ENCODE measurements around the gene ITPR3.

Gene ITPR3

DNA sequence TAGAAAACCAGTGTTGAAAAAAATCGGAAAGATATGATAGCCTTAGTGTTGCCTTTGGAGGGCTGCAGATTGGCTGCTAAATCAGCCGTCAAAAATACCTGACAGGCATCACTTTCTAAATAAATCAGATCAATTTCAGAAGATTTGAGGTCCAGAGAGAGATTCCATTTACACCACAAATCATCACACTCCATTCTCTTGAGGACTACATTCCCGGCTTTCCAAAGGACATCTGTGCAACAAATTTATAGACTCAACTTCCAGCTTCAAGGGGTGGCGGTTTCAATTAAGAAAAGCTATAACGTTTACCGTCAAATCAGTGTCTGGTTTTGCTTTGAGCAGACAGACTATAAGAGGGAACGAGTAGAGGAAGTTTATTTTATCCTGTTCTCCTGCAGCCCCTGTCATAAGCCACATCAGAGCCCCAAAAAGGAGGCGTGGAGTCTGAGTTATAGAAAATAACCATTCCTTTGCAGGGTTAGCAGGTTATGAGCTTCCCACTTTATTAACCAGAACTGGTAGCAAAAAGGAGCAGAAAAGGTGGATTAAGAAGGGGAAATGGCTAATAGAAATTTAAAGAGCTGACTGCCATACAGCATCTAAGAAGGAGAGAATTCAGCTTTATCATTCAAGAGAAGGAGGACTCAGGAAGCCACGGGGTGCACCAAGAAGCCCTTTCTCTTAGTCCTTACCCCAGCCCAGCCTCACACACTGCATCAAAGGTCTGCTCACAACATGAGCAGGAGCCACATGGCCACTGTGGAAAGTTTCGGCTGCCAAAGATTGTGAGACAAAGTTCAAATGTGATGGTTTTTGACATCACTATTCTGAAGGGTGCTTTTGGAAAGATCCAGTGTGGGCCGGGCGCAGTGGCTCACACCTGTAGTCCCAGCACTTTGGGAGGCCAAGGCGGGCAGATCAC, 103.2 kb downstream of the ITPR3 start:
- in situ Hi-C loops (cut with HindIII; ENCODE audit: low pct_unique_long_range_greater_than_20kb, low sequenced_read_pairs) = no loop called here
- DNase-seq (ENCODE audit: low read depth in 1 of 2, low spot score in 1 of 2) = no peak
- no peak for TF ChIP-seq JUND (IDR thresholded peaks at IDR 0.05; ENCODE audit: low read depth)

DNA sequence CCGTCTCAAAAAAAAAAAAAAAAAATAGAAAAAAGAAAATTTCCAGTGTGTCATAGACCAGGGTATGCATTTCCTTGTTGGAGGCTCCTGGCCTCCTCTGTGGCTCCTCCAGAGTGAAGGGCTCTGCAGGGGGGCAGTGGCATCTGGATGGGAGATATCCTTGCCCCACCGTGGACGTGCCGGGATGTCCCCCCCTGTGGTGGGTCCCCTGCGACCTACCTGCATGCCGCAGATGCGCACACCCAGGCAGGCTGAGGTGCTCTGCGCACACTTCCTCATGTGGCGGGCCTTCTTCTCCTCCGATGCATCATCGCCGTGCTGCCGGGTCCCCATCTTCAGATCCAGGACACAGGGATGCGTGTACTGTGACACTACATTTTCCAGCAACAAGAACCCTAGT, 104.1 kb downstream of the ITPR3 start:
- in situ Hi-C loops (cut with HindIII; ENCODE audit: low pct_unique_long_range_greater_than_20kb, low sequenced_read_pairs) = no loop called here
- no peak for DNase-seq (ENCODE audit: low read depth in 1 of 2, low spot score in 1 of 2)
- TF ChIP-seq JUND (IDR thresholded peaks at IDR 0.05; ENCODE audit: low read depth) = no peak

DNA sequence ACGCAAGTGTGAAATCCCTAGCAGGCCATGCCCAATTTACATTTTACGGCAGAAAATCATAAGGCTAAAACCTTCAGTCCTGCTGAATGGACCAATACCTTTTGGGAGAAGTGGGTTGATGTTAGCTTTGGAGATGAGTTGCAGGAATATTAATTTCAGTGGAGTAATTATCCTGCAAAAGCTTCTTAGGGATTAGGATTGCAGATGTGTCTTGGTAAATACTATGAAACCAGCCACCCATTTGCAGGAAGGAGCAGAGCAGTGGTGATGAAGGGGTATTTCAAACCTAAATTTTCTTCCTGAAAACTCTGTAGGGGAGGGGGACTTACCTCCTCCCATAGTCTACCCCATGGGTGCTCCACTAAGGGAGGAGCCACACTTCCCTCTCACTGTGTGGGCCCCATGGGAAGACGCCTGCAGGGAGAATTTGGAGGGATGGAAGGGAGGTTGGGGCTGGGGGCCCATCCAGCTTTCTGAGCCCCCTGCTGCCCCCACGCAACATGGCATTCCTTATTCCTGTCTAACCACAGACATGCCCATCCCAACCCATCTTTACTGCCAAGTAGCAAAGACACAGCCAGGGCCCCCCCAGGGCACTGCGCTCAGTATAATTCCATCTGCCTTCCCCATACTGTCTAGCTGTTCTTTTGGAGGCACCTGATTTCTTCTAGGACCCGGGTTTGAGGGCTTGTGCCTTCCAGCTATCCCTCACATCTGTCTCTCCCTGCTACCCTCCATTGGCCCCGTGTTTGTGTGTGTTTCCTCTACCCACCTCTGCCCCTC, 105.0 kb downstream of the ITPR3 start:
- TF ChIP-seq JUND (IDR thresholded peaks at IDR 0.05; ENCODE audit: low read depth) = no peak
- no peak for DNase-seq (ENCODE audit: low read depth in 1 of 2, low spot score in 1 of 2)
- in situ Hi-C loops (cut with HindIII; ENCODE audit: low pct_unique_long_range_greater_than_20kb, low sequenced_read_pairs) = no loop called here

DNA sequence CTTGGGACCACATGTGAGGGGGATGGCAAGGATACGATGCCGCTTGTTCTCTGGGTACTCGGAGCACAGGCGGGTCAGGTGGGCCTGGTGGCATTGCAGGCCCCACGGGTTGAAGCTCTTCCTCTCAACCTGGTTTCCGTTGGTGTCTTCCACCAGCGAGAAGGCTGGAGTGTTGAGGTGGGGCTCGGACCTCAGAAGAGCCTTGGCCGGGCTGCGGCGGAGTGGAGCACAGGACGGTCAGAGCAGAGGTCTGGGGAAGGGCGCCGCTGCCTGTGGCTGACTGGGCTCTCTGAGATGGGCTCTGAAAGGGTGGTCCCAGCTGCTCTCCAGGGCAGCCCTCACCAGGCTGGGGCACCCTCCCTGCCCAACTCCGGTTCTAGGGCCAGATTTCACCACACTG, 105.6 kb downstream of the ITPR3 start:
- TF ChIP-seq JUND (IDR thresholded peaks at IDR 0.05; ENCODE audit: low read depth) = no peak
- in situ Hi-C loops (cut with HindIII; ENCODE audit: low pct_unique_long_range_greater_than_20kb, low sequenced_read_pairs) = no loop called here

DNA sequence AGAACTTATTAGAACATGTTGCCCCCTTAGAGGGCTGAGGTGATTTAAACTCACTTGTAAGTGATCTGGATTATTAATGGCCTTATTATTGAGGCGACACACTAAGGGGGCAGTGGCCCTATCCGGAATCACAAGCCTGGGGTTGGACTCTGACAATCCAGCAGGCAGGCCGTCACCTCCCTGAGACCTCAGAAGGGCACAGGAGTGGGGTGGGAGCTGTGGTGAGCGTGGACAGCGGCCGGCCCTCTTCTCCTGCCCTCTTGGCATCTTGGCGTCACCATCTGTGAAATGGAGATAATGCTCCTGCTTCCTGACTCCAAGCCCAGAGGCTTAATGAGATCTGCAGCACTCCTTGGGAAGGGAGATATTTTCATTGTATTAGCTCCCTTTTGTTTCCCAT, 106.0 kb downstream of the ITPR3 start:
- in situ Hi-C loops (cut with HindIII; ENCODE audit: low pct_unique_long_range_greater_than_20kb, low sequenced_read_pairs) = no loop called here
- DNase-seq (ENCODE audit: low read depth in 1 of 2, low spot score in 1 of 2) = no peak
- TF ChIP-seq JUND (IDR thresholded peaks at IDR 0.05; ENCODE audit: low read depth) = no peak

More for the DNA sequence above, 105.6 kb downstream of the ITPR3 start:
- no peak for DNase-seq (ENCODE audit: low read depth in 1 of 2, low spot score in 1 of 2)

DNA sequence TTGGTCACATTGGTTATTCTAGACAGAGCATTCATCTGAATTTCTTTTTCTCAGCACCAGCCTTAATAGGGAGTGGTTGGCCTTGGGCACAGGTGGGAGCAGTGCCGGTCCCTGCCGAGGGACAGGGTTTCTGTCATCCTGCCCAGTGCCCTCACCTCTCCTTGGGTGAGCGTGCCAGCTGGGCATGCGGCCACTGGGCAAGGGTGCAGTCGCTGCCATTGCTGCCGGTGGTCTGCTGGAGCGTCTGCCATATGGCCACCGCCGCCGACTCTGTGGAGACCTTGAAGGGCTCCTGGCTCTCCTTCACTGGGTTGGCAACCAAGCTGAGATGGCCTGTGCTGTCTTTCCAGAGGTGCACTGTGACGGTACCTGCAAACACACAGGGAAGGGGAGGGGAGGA, 106.8 kb downstream of the ITPR3 start:
- in situ Hi-C loops (cut with HindIII; ENCODE audit: low pct_unique_long_range_greater_than_20kb, low sequenced_read_pairs) = no loop called here
- no peak for DNase-seq (ENCODE audit: low read depth in 1 of 2, low spot score in 1 of 2)
- no peak for TF ChIP-seq JUND (IDR thresholded peaks at IDR 0.05; ENCODE audit: low read depth)

DNA sequence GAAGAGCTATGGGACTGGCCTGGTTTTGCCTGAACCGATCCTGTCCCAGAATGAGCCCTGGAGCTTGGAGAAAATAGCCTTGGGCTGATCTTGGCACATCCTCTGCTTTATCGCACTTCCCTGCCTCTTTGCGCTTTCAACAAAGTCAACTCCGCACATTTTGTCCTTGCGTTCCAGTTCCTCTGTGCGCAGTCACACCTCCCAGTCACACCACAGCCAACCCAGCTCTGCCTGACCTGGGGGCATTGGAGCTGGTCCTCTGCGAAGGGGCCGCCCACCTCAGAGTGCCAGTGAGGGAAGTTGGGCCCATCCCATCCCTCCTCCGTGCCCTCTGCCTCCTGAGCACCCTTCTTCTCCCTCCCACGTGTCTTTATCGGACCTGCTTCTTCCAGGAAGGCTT, 107.3 kb downstream of the ITPR3 start:
- in situ Hi-C loops (cut with HindIII; ENCODE audit: low pct_unique_long_range_greater_than_20kb, low sequenced_read_pairs) = no loop called here
- DNase-seq (ENCODE audit: low read depth in 1 of 2, low spot score in 1 of 2) = no peak
- no peak for TF ChIP-seq JUND (IDR thresholded peaks at IDR 0.05; ENCODE audit: low read depth)

DNA sequence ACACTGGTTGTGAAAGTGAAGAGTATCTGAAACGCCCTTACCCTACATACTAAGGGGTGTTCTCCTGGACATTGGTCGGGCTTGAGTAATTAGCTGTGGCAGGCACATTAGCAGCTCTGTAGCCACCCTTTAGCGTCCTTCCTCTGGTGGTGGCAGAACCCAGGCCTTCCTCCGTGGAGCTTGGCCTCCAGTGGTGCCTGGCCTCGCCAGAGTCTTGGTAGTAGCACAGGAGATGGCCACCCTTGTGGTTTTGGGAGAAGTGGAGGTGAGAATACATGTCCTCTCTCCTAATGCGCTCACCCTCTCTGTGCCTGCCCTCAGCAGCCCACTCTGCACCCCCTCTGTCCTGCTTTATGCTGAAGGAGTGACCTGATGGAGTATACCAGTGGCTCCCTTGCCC, 107.9 kb downstream of the ITPR3 start:
- DNase-seq (ENCODE audit: low read depth in 1 of 2, low spot score in 1 of 2) = no peak
- TF ChIP-seq JUND (IDR thresholded peaks at IDR 0.05; ENCODE audit: low read depth) = no peak
- in situ Hi-C loops (cut with HindIII; ENCODE audit: low pct_unique_long_range_greater_than_20kb, low sequenced_read_pairs) = no loop called here

DNA sequence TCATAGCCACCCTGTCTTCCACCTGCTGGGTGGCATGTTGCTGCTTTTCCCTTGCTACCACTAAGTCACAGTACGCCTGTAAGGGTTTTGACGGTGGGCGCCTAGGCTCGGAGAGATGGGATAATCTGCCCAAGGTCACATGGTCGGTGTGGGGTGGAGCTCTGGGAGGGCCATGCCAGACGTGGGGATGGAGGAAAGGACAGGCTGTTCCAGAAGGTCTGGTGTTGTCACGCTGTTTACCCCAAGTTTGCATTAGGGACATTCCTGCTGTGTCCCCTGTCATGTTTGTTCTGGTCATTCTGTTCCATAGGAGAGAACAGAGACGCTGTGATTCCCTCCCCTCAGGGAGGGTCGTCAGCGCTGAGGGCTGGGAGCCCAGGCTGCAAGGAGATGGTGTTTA, 109.5 kb downstream of the ITPR3 start:
- in situ Hi-C loops (cut with HindIII; ENCODE audit: low pct_unique_long_range_greater_than_20kb, low sequenced_read_pairs) = no loop called here
- no peak for TF ChIP-seq JUND (IDR thresholded peaks at IDR 0.05; ENCODE audit: low read depth)
- peak in 1 of 2 experiments; percentile 36 for DNase-seq (ENCODE audit: low read depth in 1 of 2, low spot score in 1 of 2)

DNA sequence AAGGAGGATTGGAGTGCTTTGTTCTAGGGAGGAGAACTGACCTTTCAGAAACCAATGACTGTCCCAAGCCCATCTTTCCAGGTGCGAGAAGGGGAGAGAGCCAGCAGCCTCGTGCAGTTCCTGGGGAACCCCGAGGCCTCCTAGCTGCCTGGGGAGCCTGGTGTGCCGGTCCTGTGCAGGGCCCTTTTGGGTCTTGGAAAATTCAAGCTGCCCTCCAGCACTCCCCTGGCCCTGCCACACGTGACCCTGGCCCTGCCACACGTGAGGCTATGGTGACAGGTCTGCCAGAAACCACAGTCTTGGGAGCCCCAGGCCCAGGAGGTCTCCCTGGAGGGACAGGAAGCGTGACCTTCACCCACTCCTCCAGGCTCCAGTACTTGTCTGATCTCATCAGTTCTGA, 109.9 kb downstream of the ITPR3 start:
- TF ChIP-seq JUND (IDR thresholded peaks at IDR 0.05; ENCODE audit: low read depth) = no peak
- DNase-seq (ENCODE audit: low read depth in 1 of 2, low spot score in 1 of 2) = peak in 1 of 2 experiments; percentile 49
- in situ Hi-C loops (cut with HindIII; ENCODE audit: low pct_unique_long_range_greater_than_20kb, low sequenced_read_pairs) = no loop called here

DNA sequence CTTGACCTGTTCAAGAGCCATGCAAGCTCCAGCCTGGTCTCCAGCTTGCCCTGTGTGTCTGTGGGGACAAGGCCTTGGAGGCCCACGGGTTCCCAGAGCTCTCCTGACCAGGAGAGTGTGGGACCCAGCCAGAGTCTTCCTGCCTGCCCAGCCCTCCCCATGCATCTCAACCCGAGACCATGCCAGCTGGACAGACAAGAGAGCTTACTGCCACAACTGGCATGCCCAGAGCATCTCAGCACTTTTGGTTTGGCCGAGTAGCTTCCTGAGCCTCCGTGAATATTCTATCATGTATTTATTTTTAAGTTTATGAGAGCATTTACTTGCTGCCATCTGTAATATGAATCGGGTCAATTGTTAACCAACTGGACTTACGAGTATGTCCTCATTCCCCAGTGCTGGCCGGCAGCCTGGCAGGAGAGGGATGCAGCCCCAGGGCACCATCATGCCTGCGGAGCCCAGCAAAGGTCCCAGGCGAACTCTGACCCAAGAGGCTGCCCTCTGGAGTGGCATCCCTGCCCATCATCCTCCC, 110.7 kb downstream of the ITPR3 start:
- peak; percentile 38 to 95 for DNase-seq (ENCODE audit: low read depth in 1 of 2, low spot score in 1 of 2)
- in situ Hi-C loops (cut with HindIII; ENCODE audit: low pct_unique_long_range_greater_than_20kb, low sequenced_read_pairs) = no loop called here

DNA sequence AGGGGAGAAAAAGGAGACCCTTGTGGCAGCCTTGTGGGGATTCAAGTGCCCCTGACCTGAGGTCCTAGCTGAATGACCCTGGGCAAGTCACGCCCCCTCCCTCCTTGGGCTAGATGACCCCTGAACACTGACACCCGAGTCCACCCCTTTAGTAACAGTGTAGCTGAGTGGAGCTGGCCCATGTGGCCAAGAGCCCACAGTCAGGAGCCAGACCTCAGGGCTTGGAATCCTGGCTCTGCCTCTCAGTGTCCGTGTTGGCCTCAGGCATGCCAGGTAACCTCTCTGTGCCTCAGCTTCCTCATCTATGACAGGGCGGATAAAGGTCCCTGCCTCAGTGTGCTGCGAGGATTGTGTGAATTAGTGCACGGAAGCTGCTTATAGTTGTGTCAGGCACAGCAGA, 111.3 kb downstream of the ITPR3 start:
- in situ Hi-C loops (cut with HindIII; ENCODE audit: low pct_unique_long_range_greater_than_20kb, low sequenced_read_pairs) = no loop called here
- DNase-seq (ENCODE audit: low read depth in 1 of 2, low spot score in 1 of 2) = peak in 1 of 2 experiments; percentile 76
- TF ChIP-seq JUND (IDR thresholded peaks at IDR 0.05; ENCODE audit: low read depth) = no peak

More for the DNA sequence above, 110.7 kb downstream of the ITPR3 start:
- TF ChIP-seq JUND (IDR thresholded peaks at IDR 0.05; ENCODE audit: low read depth) = no peak

Data from T47D (cell line).